Panc1 (cell line): Measurements from ENCODE around the gene EDEM3.

Experiments used
- CTCF ChIP-seq: fragments of 450-650 bp; IDR thresholded peaks from 2 replicates; pipeline ENCODE4 v1.5.1; 2017; ENCODE audit warnings: mild to moderate bottlenecking
- POLR2AphosphoS5 ChIP-seq: IDR thresholded peaks from 2 replicates; pipeline ENCODE4 v1.6.1; 2012; ENCODE audit warnings: mild to moderate bottlenecking, low read depth, low read length, moderate library complexity

GRCh38 chr1:184664042-184664660 is 90.5 kb downstream of the EDEM3 start:
- TF ChIP-seq CTCF (peak; percentile 93), POLR2AphosphoS5 (no peak)
